ENCODE results near the gene NELFA.

Gene NELFA

GRCh38 chr4:1985780-1986577, 22.8 kb downstream of the NELFA start:
- Histone ChIP-seq H3K27me3 (replicated peaks) (no peaks in the 10 kb centered on the region), H3K36me3 (replicated peaks) (peaks cover 52% of the 10 kb centered on the region), H3K4me3 (ENCODE audit: low read depth, low read length) (no peak overlapping the region), H3K27ac (no peak overlapping the region)
- no peak for DNase-seq
- in situ Hi-C loops (cut with HindIII; ENCODE audit: low pct_ligation_motif_present, low sequenced_read_pairs) = no loop called here
- no peak for TF ChIP-seq CTCF (IDR thresholded peaks at IDR 0.05; ENCODE audit: low read depth, low read length, missing control alignments)

GRCh38 chr4:1985294-1985693, 23.5 kb downstream of the NELFA start:
- TF ChIP-seq CTCF (IDR thresholded peaks at IDR 0.05; ENCODE audit: low read depth, low read length, missing control alignments) = no peak
- in situ Hi-C loops (cut with HindIII; ENCODE audit: low pct_ligation_motif_present, low sequenced_read_pairs) = no loop called here
- peaks cover 55% of the 10 kb centered on the region for H3K36me3 ChIP-seq (replicated peaks)
- no peak for DNase-seq
- no peak overlapping the region for H3K27ac ChIP-seq
- H3K4me3 ChIP-seq (ENCODE audit: low read depth, low read length) = no peak overlapping the region
- no peaks in the 10 kb centered on the region for H3K27me3 ChIP-seq (replicated peaks)

DNA sequence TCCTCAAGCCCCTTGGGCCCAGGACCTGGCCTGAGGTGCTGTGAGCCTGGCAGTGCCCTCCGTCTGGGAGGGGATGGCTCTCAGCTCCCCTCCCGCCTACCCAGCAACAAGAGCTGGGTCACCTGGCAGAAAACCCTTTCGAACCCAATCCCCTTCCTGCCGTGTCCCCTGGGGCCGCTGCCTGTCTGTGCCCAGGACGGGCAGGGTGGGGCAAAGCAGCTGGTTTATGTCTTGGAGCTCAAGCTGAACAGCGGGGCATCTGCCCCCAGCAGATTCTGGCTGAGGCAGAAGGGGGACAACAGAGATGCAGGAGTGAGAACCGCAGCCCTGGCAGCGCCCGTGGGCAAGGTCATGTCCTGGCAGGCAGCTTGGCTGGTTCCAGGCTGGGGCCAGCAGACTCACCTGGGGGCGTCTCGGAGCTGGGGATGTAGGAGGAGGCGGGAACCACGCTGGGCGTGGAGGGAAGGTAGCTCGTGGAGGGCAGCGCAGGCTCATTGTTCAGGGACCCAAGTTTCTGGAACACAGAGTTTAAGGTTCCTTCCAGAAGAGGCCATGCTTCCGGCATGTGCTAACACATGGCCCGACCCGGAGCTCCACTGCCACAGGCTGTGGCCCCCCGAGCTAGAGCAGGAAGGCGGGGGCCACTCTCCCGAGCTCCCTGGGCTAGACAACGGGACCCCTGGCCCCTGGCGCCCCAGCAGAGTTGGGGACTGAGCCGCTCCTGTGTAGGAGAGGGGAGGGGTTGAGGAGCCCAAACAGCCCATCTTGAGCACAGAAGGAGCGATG, 24.2 kb downstream of the NELFA start:
- no peak for TF ChIP-seq CTCF (IDR thresholded peaks at IDR 0.05; ENCODE audit: low read depth, low read length, missing control alignments)
- DNase-seq = no peak
- Histone ChIP-seq H3K27ac (no peak overlapping the region), H3K4me3 (ENCODE audit: low read depth, low read length) (no peak overlapping the region), H3K36me3 (replicated peaks) (peaks cover 56% of the 10 kb centered on the region), H3K27me3 (replicated peaks) (no peaks in the 10 kb centered on the region)
- in situ Hi-C loops (cut with HindIII; ENCODE audit: low pct_ligation_motif_present, low sequenced_read_pairs) = no loop called here

GRCh38 chr4:1983846-1984405, 24.8 kb downstream of the NELFA start:
- Histone ChIP-seq H3K27me3 (replicated peaks) (no peaks in the 10 kb centered on the region), H3K36me3 (replicated peaks) (peaks cover 60% of the 10 kb centered on the region), H3K27ac (no peak overlapping the region), H3K4me3 (ENCODE audit: low read depth, low read length) (no peak overlapping the region)
- no peak for TF ChIP-seq CTCF (IDR thresholded peaks at IDR 0.05; ENCODE audit: low read depth, low read length, missing control alignments)
- in situ Hi-C loops (cut with HindIII; ENCODE audit: low pct_ligation_motif_present, low sequenced_read_pairs) = no loop called here
- no peak for DNase-seq

DNA sequence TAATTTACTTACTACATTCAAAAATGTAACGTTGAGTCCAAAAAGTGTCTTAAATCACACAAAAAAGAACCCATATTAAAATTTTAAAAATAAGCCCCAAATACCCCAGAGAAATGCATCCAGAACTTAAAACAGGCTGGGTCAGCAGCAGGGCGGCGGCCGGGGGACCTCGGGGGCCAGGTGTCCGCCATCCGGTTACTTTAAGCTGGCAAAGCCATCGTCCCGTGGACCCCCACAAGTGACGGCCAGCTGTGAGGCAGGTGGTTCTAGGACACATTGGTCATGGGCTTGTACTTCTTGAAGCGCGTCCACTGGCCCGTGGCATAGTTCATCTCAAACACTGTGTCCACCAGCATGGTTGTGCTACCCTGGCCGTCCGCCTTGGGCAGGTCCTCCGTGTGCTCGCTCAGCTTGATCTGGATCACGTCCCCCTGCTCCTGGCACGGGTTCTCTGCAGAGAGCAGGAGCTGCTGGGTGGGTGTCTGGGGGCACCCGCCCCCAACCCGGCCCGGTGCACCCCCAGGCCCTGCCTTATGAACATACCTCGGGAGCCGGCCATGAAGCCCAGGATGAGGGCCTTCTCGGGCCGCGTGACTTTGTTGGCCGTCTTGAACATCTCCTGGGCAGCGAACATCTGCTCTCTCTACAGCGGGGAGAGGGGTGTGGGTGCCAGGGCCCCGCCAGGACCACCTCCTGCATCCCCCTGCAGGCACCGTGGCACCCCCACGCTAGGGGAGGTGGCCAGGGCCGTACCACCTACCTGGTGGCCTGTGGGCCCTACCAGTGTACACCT, 25.5 kb downstream of the NELFA start:
- in situ Hi-C loops (cut with HindIII; ENCODE audit: low pct_ligation_motif_present, low sequenced_read_pairs) = no loop called here
- Histone ChIP-seq H3K27me3 (replicated peaks) (no peaks in the 10 kb centered on the region), H3K36me3 (replicated peaks) (peaks cover 67% of the 10 kb centered on the region), H3K4me3 (ENCODE audit: low read depth, low read length) (no peak overlapping the region), H3K27ac (no peak overlapping the region)
- DNase-seq = no peak
- no peak for TF ChIP-seq CTCF (IDR thresholded peaks at IDR 0.05; ENCODE audit: low read depth, low read length, missing control alignments)

All from brain microvascular endothelial cell (primary cell).